ENCODE data around the gene CELSR2.

- TF ChIP-seq CTCF (optimal IDR thresholded peaks at IDR 0.05 in 1 of 3, IDR thresholded peaks at IDR 0.05 in 1 of 3, conservative IDR thresholded peaks at IDR 0.05 in 1 of 3; ENCODE audit: extremely low read depth in 1 of 3, insufficient read depth in 2 of 3, low read length in 3 of 3) (no peak), EZH2 (IDR thresholded peaks at IDR 0.05; ENCODE audit: low read length) (no peak)
Measured at GRCh38 chr1:109241344-109241743, 8.0 kb upstream of the CELSR2 start.

All from keratinocyte (primary cell).